GM12864 (cell line): Measurements from ENCODE around the gene PM20D2.
"Not testable (repeated sequence)": the region's sequence is repeated elsewhere in the genome, so short reads cannot be mapped to it uniquely, and the experiment has no call there.

ENCODE experiments used
- DNase-seq: peaks from one replicate; pipeline ENCODE4 v3.0.0-alpha.2; 2011; ENCODE audit warnings: low read depth
- H3K4me3 ChIP-seq: 2 replicates; pipeline ENCODE4 v1.5.1; 2011; ENCODE audit warnings: mild to moderate bottlenecking, low read depth, low read length, control low read depth
- CTCF ChIP-seq: IDR thresholded peaks from 2 replicates; pipeline ENCODE4 v1.5.1; 2011; ENCODE audit warnings: low read depth, mild to moderate bottlenecking, moderate library complexity, low read length, control low read depth, inconsistent platforms; ENCODE audit errors: missing control alignments

Gene PM20D2

DNA sequence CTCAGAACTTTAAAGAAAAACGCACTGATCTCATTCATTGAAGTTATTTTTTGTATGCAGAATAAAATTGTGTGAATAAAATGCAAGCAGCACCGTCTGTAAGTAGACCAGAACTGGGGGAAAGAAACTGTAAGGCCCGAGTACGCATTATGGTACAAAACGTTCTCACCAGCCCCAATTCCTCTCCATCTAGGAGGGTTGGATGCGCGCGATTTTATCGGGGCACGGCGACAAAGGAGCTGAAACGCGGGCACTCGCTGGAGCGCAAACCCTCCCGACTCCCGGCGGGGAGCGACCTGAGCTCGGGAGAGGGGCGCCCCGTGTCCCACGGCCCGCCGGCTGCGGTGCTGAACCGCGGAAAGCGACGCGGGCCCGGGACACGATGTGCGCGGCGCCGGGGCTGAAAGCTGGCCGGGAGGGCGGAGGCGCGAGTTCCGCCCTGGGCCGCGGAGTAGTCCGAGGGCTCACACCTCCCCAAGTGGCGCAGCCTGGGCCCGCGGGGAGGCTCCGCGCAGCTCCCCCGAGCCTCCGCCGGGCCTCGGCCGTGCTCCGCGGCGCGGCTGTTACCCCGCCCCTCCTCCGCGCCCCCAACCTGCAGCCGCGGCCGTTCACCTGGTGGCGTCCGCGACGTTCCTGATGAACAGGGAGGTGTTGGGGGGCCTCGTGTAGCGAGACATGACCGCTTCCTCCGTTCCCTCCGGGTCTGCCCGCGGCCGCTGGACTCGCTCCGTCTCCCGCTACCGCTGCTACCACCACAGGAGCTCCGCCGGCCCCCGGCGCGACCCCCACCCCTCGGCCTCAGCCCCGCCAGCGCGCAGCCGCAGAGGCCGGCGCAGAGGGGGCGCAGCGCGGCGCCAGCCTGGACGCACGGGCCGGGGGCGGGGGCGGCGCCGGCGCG lies 28.4 kb upstream of the PM20D2 start, which contains the start of gene SRSF12:
TSS of gene SRSF12 (minus strand) at position 861 of the 898 bp plus-strand sequence. CDS start at position 677, 184 bp downstream.
- peak within 1 kb of the TSS; percentile 57 for H3K4me3 ChIP-seq
- TF ChIP-seq CTCF: no peak
- DNase-seq: no peak

DNA sequence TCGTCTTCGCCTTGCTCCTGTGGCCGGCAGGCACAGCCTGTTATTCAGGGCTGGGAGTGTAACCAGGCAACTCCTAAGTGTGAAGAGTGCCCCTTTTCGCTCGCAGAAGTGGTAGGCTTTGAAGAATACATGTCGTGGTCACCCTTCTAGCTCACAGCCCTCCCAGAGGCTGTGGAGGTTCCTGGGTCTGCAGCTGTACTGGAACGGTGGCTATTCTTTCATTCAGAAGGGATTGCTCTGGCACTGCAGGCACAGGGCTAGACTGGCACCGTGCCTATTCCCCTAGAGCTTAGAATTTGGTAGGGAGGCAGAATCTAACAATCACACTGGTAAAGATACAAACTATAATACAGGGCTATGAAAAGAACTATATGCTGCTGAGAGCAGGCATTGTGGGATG lies 26.9 kb upstream of the PM20D2 start:
- no peak for TF ChIP-seq CTCF

GRCh38 chr6:89120371-89120770 lies 25.5 kb upstream of the PM20D2 start:
- H3K4me3 ChIP-seq: no peak overlapping the region
- TF ChIP-seq CTCF: no peak
- no peak for DNase-seq

More for the DNA sequence above, 26.9 kb upstream of the PM20D2 start:
- H3K4me3 ChIP-seq: no peak overlapping the region
- DNase-seq: no peak

- DNase-seq: no peak
- TF ChIP-seq CTCF: no peak
Observed at GRCh38 chr6:89121934-89122333, 23.9 kb upstream of the PM20D2 start.

GRCh38 chr6:89122625-89123024 lies 23.2 kb upstream of the PM20D2 start:
- TF ChIP-seq CTCF: peak; percentile 49
- H3K4me3 ChIP-seq: no peak overlapping the region
- no peak for DNase-seq

More at GRCh38 chr6:89121934-89122333, 23.9 kb upstream of the PM20D2 start:
- H3K4me3 ChIP-seq: no peak overlapping the region

DNA sequence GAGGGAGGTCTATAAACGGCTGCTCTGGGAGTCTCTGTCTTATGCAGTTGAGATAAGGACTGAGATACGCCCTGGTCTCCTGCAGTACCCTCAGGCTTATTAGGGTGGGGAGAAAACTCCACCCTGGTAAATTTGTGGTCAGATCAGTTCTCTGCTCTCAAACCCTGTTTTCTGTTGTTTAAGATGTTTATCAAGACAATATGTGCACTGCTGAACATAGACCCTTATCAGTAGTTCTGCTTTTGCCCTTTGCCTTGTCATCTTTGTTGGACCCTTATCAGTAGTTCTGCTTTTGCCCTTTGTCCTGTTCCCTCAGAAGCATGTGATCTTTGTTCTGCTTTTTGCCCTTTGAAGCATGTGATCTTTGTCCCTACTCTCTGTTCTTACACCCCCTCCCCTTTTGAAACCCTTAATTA lies 17.6 kb upstream of the PM20D2 start:
- H3K4me3 ChIP-seq, DNase-seq: not testable (repeated sequence)

DNA sequence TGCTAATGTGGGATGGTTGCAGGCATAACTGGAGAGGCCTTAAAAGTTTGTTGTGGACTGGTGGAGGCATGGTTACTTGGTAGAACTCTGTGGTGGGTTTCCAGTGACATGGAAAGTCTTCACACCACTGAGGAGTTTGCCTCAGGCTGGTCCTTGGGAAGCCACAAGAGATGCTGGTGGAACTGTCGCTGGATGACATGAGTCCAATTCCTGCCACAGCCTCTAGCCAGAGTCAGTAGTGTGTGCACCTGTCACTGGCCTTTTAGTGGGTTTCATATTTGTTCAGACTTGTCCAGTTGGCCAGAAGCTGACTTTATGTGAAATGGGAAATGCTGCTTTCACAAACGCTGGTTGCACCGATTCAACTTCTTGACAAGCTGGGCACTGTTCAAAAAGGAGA lies 14.3 kb upstream of the PM20D2 start:
- DNase-seq: no peak
- no peak for TF ChIP-seq CTCF
- no peak overlapping the region for H3K4me3 ChIP-seq
